Hepatocyte (in vitro differentiated cells): Measurements from ENCODE around the gene NUDCD2. TPM values are rescaled to one million over a fixed set of nuclear protein-coding genes. Genes with fewer than 3 reads are reported as not detected.
A peak's percentile ranks its signal among the peaks of the same experiment; 100 is the strongest.

Source experiments
- DNase-seq: peaks from one replicate; pipeline ENCODE4 v3.0.0-alpha.2; 2016; ENCODE audit warnings: low spot score
- H2AFZ ChIP-seq: fragments of 200-600 bp; sonication (generic); 2 replicates; pipeline ENCODE4 v1.6.0; 2016; ENCODE audit warnings: antibody characterized with exemption, mild to moderate bottlenecking
- H3K27ac ChIP-seq: fragments of 200-600 bp; sonication (generic); 2 replicates; pipeline ENCODE4 v1.5.1; 2016; ENCODE audit warnings: mild to moderate bottlenecking
- H3K27me3 ChIP-seq: fragments of 200-600 bp; sonication (generic); 2 replicates; pipeline ENCODE4 v1.6.1; 2016
- H3K36me3 ChIP-seq: fragments of 200-600 bp; sonication (generic); replicated peaks from 2 replicates; pipeline ENCODE4 v1.5.1; 2016; ENCODE audit warnings: low read depth; ENCODE audit not compliant: insufficient read depth
- H3K4me1 ChIP-seq: fragments of 200-600 bp; sonication (generic); 2 replicates; pipeline ENCODE4 v1.5.1; 2016; ENCODE audit warnings: mild to moderate bottlenecking, moderate library complexity; ENCODE audit not compliant: insufficient read depth
- H3K4me2 ChIP-seq: fragments of 200-600 bp; sonication (generic); 2 replicates; pipeline ENCODE4 v1.6.0; 2016
- H3K4me3 ChIP-seq: fragments of 200-600 bp; sonication (generic); 2 replicates; pipeline ENCODE4 v1.5.1; 2016; ENCODE audit warnings: mild to moderate bottlenecking
- H3K79me2 ChIP-seq: fragments of 200-600 bp; sonication (generic); 2 replicates; pipeline ENCODE4 v1.6.0; 2017; ENCODE audit warnings: mild to moderate bottlenecking
- H3K9me2 ChIP-seq: fragments of 200-600 bp; sonication (generic); replicated peaks from 2 replicates; pipeline ENCODE4 v1.6.0; 2017; ENCODE audit warnings: mild to moderate bottlenecking; ENCODE audit not compliant: insufficient read depth
- H3K9me3 ChIP-seq: fragments of 200-600 bp; sonication (generic); 2 replicates; pipeline ENCODE4 v1.5.1; 2016; ENCODE audit warnings: low read depth, mild to moderate bottlenecking
- H4K20me1 ChIP-seq: fragments of 200-600 bp; sonication (generic); 2 replicates; pipeline ENCODE4 v1.6.0; 2016; ENCODE audit warnings: mild to moderate bottlenecking; ENCODE audit not compliant: insufficient read depth, poor library complexity, severe bottlenecking
- EZH2 ChIP-seq: fragments of 200-600 bp; sonication (generic); IDR thresholded peaks from 2 replicates; pipeline ENCODE4 v1.6.1; 2016; ENCODE audit warnings: antibody characterized with exemption, mild to moderate bottlenecking, borderline replicate concordance
- EZH2phosphoT487 ChIP-seq: fragments of 200-600 bp; sonication (generic); IDR thresholded peaks from one replicate; pipeline ENCODE4 v1.6.1; 2018; ENCODE audit warnings: antibody characterized with exemption, mild to moderate bottlenecking, low read depth, moderate library complexity; ENCODE audit not compliant: unreplicated experiment, severe bottlenecking
- WGBS: methylation state at CpG from one replicate; pipeline ENCODE4 v1.1.6; 2016; ENCODE audit warnings: low lambda C conversion rate; ENCODE audit errors: missing lambda C conversion rate; 5-methylcytosine and 5-hydroxymethylcytosine counted together
- polyA plus RNA-seq: library from polyadenylated mRNA; unstranded; fragments of >200 nt; fragmentation: Nextera tagmentation; extraction: Ambion mirVana; gene quantifications from 2 replicates; pipeline ENCODE4 v1.2.1, GENCODE V29; 2016
- total RNA-seq: library from RNA; depleted of rRNA; stranded (reverse); fragments of >200 nt; gene quantifications from 2 replicates; pipeline ENCODE4 v1.2.3, GENCODE V29; 2014
- TF ChIP-seq, protein P1 (sequence below): fragments of 200-600 bp; sonication (generic); IDR thresholded peaks from 2 replicates; pipeline ENCODE4 v1.5.1; 2016; ENCODE audit warnings: antibody characterized with exemption, mild to moderate bottlenecking; ENCODE audit not compliant: poor library complexity

The NUDCD2 gene
- total and polyA plus RNA-seq, 2 experiments from 2014 or later: 18.8 to 79.5 TPM

DNA sequence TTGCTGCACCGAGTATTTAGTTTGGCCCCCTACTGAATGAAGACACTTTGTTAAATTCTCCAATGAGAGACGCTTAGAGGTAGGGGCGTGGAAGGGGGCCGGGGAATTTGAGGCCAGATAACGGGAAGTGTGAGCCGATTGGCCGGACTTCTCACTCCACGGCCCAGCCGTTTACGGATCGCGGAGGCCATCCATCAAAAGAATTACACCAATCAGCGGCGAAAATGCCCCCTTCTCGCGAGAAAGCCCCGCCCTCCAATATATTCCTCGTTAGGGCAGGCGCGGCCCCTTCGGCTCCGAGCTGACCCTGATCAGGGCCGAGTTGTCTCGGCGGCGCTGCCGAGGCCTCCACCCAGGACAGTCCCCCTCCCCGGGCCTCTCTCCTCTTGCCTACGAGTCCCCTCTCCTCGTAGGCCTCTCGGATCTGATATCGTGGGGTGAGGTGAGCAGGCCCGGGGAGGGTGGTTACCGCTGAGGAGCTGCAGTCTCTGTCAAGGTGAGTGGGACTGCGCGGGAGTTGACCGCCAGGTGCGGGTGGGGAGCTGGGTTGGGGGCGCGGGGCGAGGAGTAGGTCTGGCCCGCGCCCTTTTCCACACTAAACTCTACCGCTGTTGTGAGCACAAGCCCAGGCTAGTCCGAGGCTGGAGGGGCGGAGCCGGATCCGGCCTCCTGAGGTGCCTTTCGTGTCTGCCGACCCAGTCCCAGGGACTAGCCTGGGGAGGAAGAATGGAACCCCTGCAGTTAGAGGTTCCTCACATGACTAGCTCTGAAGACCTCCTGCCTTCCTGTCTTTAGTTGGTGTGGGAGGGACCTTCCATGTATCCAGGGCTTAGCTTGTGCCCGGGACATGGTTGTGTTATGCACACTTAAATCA, 22.4 kb downstream of the NUDCD2 start, which contains the start of gene CCNG1:
Gene CCNG1, plus strand, starts transcription at position 287 of the 874 bp plus-strand sequence. CDS start 1,662 bp downstream, outside the sequence.
- no peaks in the 10 kb centered on the region for H3K9me2 ChIP-seq
- H3K4me1 ChIP-seq: peaks cover 27% of the 10 kb centered on the region
- H3K27ac ChIP-seq: peak within 1 kb of the TSS; percentile 96
- H2AFZ ChIP-seq: peak within 1 kb of the TSS; percentile 38
- H3K27me3 ChIP-seq: no peaks in the 10 kb centered on the region
- TF ChIP-seq EZH2phosphoT487 (no peak), EZH2 (no peak)
- TF ChIP-seq, protein P1, sequence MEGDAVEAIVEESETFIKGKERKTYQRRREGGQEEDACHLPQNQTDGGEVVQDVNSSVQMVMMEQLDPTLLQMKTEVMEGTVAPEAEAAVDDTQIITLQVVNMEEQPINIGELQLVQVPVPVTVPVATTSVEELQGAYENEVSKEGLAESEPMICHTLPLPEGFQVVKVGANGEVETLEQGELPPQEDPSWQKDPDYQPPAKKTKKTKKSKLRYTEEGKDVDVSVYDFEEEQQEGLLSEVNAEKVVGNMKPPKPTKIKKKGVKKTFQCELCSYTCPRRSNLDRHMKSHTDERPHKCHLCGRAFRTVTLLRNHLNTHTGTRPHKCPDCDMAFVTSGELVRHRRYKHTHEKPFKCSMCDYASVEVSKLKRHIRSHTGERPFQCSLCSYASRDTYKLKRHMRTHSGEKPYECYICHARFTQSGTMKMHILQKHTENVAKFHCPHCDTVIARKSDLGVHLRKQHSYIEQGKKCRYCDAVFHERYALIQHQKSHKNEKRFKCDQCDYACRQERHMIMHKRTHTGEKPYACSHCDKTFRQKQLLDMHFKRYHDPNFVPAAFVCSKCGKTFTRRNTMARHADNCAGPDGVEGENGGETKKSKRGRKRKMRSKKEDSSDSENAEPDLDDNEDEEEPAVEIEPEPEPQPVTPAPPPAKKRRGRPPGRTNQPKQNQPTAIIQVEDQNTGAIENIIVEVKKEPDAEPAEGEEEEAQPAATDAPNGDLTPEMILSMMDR: no peak
- H3K36me3 ChIP-seq: no peaks in the 10 kb centered on the region
- no peaks in the 10 kb centered on the region for H3K9me3 ChIP-seq
- peaks cover 39% of the 10 kb centered on the region for H4K20me1 ChIP-seq
- peak within 1 kb of the TSS; percentile 68 for H3K4me3 ChIP-seq
- H3K4me2 ChIP-seq: peak within 1 kb of the TSS; percentile 80
- peaks cover 50% of the 10 kb centered on the region for H3K79me2 ChIP-seq
- WGBS: 2% methylated on average over 44 of the region's 51 CpGs
- DNase-seq: peak; percentile 97

DNA sequence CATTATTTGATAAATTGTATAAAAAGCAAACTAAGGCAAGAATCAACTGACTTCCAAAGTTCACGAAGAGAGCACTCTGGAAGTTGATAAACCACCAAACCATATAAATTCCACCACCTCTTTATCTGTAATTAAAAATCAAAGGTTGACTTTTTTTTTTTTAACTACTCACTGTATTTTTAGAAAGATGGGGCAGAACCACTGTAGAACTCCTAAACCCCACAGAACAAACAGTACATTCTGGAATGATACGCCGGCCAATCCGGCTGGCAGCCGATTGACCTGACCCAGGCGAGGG, 22.9 kb downstream of the NUDCD2 start:
- Histone ChIP-seq H4K20me1 (peaks cover 39% of the 10 kb centered on the region), H2AFZ (peak overlapping the region; percentile 38), H3K27ac (peak overlapping the region; percentile 80), H3K4me3 (peak overlapping the region; percentile 14), H3K4me1 (peaks cover 27% of the 10 kb centered on the region), H3K4me2 (peak overlapping the region; percentile 74), H3K27me3 (no peaks in the 10 kb centered on the region), H3K36me3 (no peaks in the 10 kb centered on the region), H3K9me3 (no peaks in the 10 kb centered on the region), H3K9me2 (no peaks in the 10 kb centered on the region), H3K79me2 (peaks cover 44% of the 10 kb centered on the region)
- no peak for DNase-seq
- 3% methylated on average over 6 of the region's 6 CpGs for WGBS
- TF ChIP-seq EZH2: no peak
- TF ChIP-seq EZH2phosphoT487: no peak
- TF ChIP-seq, protein P1: no peak

DNA sequence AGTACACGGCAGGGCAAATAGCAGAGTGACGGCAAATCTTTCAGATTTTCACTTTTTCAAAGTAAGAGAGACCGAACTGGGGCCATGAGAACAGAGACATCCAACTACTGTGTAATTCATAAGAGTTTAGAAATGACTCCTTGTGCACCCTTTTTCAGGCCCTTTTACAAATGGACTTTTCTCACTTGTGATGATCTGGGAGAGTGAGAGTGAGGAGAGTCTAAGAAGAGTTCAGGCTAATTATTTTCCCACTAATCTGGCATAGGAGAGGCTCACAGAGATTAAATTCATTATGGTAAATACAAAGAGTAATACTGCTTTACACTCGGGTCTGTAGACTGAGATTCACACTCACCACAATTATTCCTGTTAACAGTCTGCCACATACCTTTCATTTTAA, 23.4 kb downstream of the NUDCD2 start:
- TF ChIP-seq EZH2phosphoT487 (no peak), EZH2 (no peak)
- TF ChIP-seq, protein P1: no peak
- Histone ChIP-seq H3K9me3 (no peaks in the 10 kb centered on the region), H3K4me2 (peak overlapping the region; percentile 74), H3K4me3 (no peak overlapping the region), H3K4me1 (peaks cover 27% of the 10 kb centered on the region), H3K27me3 (no peaks in the 10 kb centered on the region), H4K20me1 (peaks cover 35% of the 10 kb centered on the region), H3K79me2 (peaks cover 40% of the 10 kb centered on the region), H3K36me3 (no peaks in the 10 kb centered on the region), H3K27ac (peak overlapping the region; percentile 80), H3K9me2 (no peaks in the 10 kb centered on the region), H2AFZ (peak overlapping the region; percentile 38)
- WGBS: 70% methylated on average over 4 of the region's 4 CpGs
- no peak for DNase-seq
